SK-N-SH (cell line): ENCODE measurements around the gene ACAD10. TPM values are rescaled to one million over a fixed set of nuclear protein-coding genes. Genes with fewer than 3 reads are reported as not detected.

Experiments used
- CTCF ChIA-PET: fragments of 300-600, 350-600 bp; formaldehyde crosslinking; extraction: SDS; loops from one replicate; lab custom pipeline; 2021; lab: Yijun Ruan, JAX
- POLR2A ChIA-PET: fragments of 350-600 bp; sonication (Branson Sonifier 250); formaldehyde crosslinking; extraction: SDS; loops from one replicate; lab custom pipeline; 2020; ENCODE audit warnings: antibody characterized with exemption, inconsistent platforms; lab: Yijun Ruan, JAX
- DNase-seq: peaks from one replicate; pipeline ENCODE4 v3.0.0; 2012
- H2AFZ ChIP-seq: fragments of 200-600 bp; sonication (generic); 2 replicates; pipeline ENCODE4 v1.8.1; 2016; ENCODE audit warnings: antibody characterized with exemption, mild to moderate bottlenecking, low read depth
- H3F3A ChIP-seq: fragments of 200-600 bp; sonication (generic); replicated peaks from 2 replicates; pipeline ENCODE3; 2016; ENCODE audit warnings: antibody characterized with exemption, mild to moderate bottlenecking; ENCODE audit not compliant: insufficient read depth
- H3K27ac ChIP-seq, 2 experiments: fragments of 200-500 bp in 1 of 2; fragments of 200-600 bp in 1 of 2; sonication (Bioruptor generic) in 1 of 2; sonication (generic), shearing (Covaris generic) in 1 of 2; 2 replicates each; pipeline versions ENCODE4 v1.5.1 to v1.6.1; 2014 to 2016; ENCODE audit warnings: low read depth in 2 of 2, inconsistent platforms in 1 of 2, low read length in 1 of 2, mild to moderate bottlenecking in 1 of 2, mixed read lengths in 1 of 2
- H3K27me3 ChIP-seq: fragments of 200-600 bp; sonication (generic), shearing (Covaris generic); 2 replicates; pipeline ENCODE4 v1.6.1; 2016; ENCODE audit warnings: mixed run types; ENCODE audit not compliant: insufficient read depth
- H3K36me3 ChIP-seq, 2 experiments: fragments of 200-500 bp in 1 of 2; fragments of 200-600 bp in 1 of 2; sonication (Bioruptor generic) in 1 of 2; sonication (generic) in 1 of 2; replicated peaks in 1 of 2; 2 replicates each; pipeline versions ENCODE3 to v1.5.1; 2014 to 2016; ENCODE audit warnings: low read length in 1 of 2, mild to moderate bottlenecking in 1 of 2; ENCODE audit not compliant: insufficient read depth in 2 of 2, control insufficient read depth in 1 of 2
- H3K4me1 ChIP-seq, 2 experiments: fragments of 200-500 bp in 1 of 2; fragments of 200-600 bp in 1 of 2; sonication (Bioruptor generic) in 1 of 2; sonication (generic), shearing (Covaris generic) in 1 of 2; 2 replicates each; pipeline versions ENCODE4 v1.5.1 to v1.6.1; 2014 to 2016; ENCODE audit warnings: low read depth in 1 of 2, low read length in 1 of 2, mixed run types in 1 of 2; ENCODE audit not compliant: insufficient read depth in 2 of 2, control insufficient read depth in 1 of 2
- H3K4me2 ChIP-seq: fragments of 200-600 bp; sonication (generic), shearing (Covaris generic); 2 replicates; pipeline ENCODE4 v1.6.1; 2017; ENCODE audit warnings: mixed run types
- H3K4me3 ChIP-seq, 2 experiments: fragments of 200-500 bp in 1 of 2; fragments of 200-600 bp in 1 of 2; sonication (Bioruptor generic) in 1 of 2; sonication (generic), shearing (Covaris generic) in 1 of 2; 2 replicates each; pipeline versions ENCODE4 v1.5.1 to v1.8.1; 2014 to 2016; ENCODE audit warnings: low read depth in 2 of 2, inconsistent platforms in 1 of 2, low read length in 1 of 2, mild to moderate bottlenecking in 1 of 2, mixed read lengths in 1 of 2, moderate library complexity in 1 of 2
- H3K79me2 ChIP-seq: fragments of 200-600 bp; sonication (generic); 2 replicates; pipeline ENCODE4 v1.8.1; 2017; ENCODE audit warnings: mild to moderate bottlenecking; ENCODE audit not compliant: insufficient read depth
- H3K9ac ChIP-seq: fragments of 200-600 bp; sonication (generic); 2 replicates; pipeline ENCODE4 v1.6.1; 2017; ENCODE audit warnings: mixed run types
- H3K9me2 ChIP-seq: fragments of 200-600 bp; sonication (generic); 2 replicates; pipeline ENCODE4 v1.6.1; 2017; ENCODE audit warnings: mixed run types
- H3K9me3 ChIP-seq: fragments of 200-600 bp; sonication (generic); 2 replicates; pipeline ENCODE4 v1.6.1; 2017; ENCODE audit warnings: mixed run types, mild to moderate bottlenecking, moderate library complexity
- H4K20me1 ChIP-seq: fragments of 200-600 bp; sonication (generic); 2 replicates; pipeline ENCODE4 v1.6.1; 2017; ENCODE audit warnings: mild to moderate bottlenecking, mixed run types; ENCODE audit not compliant: insufficient read depth
- CHD2 ChIP-seq: fragments of 150-350 bp; IDR thresholded peaks from 2 replicates; pipeline ENCODE4 v1.6.1; 2018; ENCODE audit warnings: low read length; ENCODE audit not compliant: partially characterized antibody
- FOSL2 ChIP-seq: IDR thresholded peaks from 2 replicates; pipeline ENCODE4 v1.4.0; 2012; ENCODE audit warnings: low read depth, mild to moderate bottlenecking, moderate library complexity, borderline replicate concordance
- FOXJ3 ChIP-seq: sonication (generic); formaldehyde crosslinking; IDR thresholded peaks from 2 replicates; pipeline ENCODE4 v1.5.1; 2020; ENCODE audit warnings: mild to moderate bottlenecking, missing genetic modification reagents
- JUND ChIP-seq: IDR thresholded peaks from 2 replicates; pipeline ENCODE4 v1.4.0; 2012
- MXI1 ChIP-seq: IDR thresholded peaks from 2 replicates; pipeline ENCODE4 v1.6.1; 2012; ENCODE audit warnings: mild to moderate bottlenecking, low read depth, low read length, improper control_type of control experiment
- NRF1 ChIP-seq: IDR thresholded peaks from 2 replicates; pipeline ENCODE4 v1.6.1; 2012; ENCODE audit warnings: low read depth, mild to moderate bottlenecking, low read length
- POLR2AphosphoS5 ChIP-seq: IDR thresholded peaks from 2 replicates; pipeline ENCODE4 v1.6.1; 2012; ENCODE audit warnings: low read depth, low read length
- TAF1 ChIP-seq: IDR thresholded peaks from 2 replicates; pipeline ENCODE4 v1.6.1; 2012; ENCODE audit warnings: low read depth, mild to moderate bottlenecking, low read length, moderate library complexity, borderline replicate concordance
- WGBS: methylation state at CpG from one replicate; pipeline ENCODE4 v1.1.6; 2017; ENCODE audit warnings: low lambda C conversion rate; 5-methylcytosine and 5-hydroxymethylcytosine counted together
- polyA plus RNA-seq, 3 experiments: library from polyadenylated mRNA; depleted of rRNA; stranded (reverse); fragments of >200 nt; gene quantifications; 2 replicates each; pipeline ENCODE4 v1.2.3, GENCODE V29; 2012
- TF ChIP-seq, protein P1 (sequence below): IDR thresholded peaks from 2 replicates; pipeline ENCODE4 v1.4.0; 2012; ENCODE audit warnings: low read depth, borderline replicate concordance
- TF ChIP-seq, protein P2 (sequence below): fragments of 200-600 bp; sonication (generic); IDR thresholded peaks from 2 replicates; pipeline ENCODE4 v1.6.1; 2017; ENCODE audit warnings: antibody characterized with exemption, mild to moderate bottlenecking, moderate library complexity
- TF ChIP-seq, protein P3 (sequence below): IDR thresholded peaks from 2 replicates; pipeline ENCODE4 v1.4.0; 2012; ENCODE audit warnings: low read depth

ACAD10 gene
- polyA plus RNA-seq, 1 of the 3 experiments (the other 2 are of a cell fraction): 24.6 TPM

DNA sequence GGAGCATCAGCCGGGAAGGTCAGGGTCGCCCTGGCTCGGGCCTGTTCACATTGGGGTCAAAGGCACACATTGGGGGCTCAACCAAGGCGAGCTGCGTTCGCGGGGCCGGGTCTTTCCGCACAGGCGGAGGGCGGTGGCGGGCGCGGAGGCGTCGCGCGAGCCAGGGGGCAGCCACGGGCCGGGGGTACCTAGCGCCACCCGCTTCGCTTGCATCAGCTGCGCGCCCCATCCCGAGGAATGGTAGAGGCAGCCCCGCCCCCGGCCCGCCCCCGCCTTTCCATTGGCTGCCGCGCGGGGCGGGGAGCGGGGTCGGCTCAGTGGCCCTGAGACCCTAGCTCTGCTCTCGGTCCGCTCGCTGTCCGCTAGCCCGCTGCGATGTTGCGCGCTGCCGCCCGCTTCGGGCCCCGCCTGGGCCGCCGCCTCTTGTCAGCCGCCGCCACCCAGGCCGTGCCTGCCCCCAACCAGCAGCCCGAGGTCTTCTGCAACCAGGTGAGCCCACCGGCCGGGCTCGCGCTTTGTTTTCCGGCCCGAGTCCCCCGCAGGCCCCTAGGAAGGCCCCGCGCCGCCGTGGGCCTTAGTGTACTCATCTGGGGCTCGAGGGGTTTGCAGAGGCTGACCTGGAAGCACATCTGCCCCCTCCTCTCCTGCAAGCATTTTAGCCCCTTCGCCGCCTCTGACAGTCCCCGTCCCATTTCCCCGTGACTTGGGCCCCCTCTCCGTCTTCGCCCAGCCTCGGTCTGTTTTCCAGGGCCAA is 80.9 kb downstream of the ACAD10 start, which contains the start of gene ALDH2:
Gene ALDH2 (plus strand): TSS at position 326 of the 754 bp plus-strand sequence. CDS start 50 bp downstream, at position 376.
- peaks cover 0 to 11% of the 10 kb centered on the region in 2 experiments; a peak in 1 of 4 replicates for H3K4me1 ChIP-seq
- no peaks in the 10 kb centered on the region for H3K36me3 ChIP-seq
- peak within 1 kb of the TSS; percentile 92 for H3K4me2 ChIP-seq
- no peaks in the 10 kb centered on the region for H3F3A ChIP-seq
- TF ChIP-seq FOSL2 (no peak), POLR2AphosphoS5 (peak; percentile 30; the same call in 1 of the 2 replicates), JUND (no peak), FOXJ3 (CRISPR knock-in tag) (no peak), TAF1 (0 out of 2 replicates have a peak, but pooled peaks have one; percentile 31), NRF1 (no peak), CHD2 (no peak), MXI1 (peak; percentile 64)
- TF ChIP-seq, protein P1, sequence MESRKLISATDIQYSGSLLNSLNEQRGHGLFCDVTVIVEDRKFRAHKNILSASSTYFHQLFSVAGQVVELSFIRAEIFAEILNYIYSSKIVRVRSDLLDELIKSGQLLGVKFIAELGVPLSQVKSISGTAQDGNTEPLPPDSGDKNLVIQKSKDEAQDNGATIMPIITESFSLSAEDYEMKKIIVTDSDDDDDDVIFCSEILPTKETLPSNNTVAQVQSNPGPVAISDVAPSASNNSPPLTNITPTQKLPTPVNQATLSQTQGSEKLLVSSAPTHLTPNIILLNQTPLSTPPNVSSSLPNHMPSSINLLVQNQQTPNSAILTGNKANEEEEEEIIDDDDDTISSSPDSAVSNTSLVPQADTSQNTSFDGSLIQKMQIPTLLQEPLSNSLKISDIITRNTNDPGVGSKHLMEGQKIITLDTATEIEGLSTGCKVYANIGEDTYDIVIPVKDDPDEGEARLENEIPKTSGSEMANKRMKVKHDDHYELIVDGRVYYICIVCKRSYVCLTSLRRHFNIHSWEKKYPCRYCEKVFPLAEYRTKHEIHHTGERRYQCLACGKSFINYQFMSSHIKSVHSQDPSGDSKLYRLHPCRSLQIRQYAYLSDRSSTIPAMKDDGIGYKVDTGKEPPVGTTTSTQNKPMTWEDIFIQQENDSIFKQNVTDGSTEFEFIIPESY: no peak
- TF ChIP-seq, protein P2, sequence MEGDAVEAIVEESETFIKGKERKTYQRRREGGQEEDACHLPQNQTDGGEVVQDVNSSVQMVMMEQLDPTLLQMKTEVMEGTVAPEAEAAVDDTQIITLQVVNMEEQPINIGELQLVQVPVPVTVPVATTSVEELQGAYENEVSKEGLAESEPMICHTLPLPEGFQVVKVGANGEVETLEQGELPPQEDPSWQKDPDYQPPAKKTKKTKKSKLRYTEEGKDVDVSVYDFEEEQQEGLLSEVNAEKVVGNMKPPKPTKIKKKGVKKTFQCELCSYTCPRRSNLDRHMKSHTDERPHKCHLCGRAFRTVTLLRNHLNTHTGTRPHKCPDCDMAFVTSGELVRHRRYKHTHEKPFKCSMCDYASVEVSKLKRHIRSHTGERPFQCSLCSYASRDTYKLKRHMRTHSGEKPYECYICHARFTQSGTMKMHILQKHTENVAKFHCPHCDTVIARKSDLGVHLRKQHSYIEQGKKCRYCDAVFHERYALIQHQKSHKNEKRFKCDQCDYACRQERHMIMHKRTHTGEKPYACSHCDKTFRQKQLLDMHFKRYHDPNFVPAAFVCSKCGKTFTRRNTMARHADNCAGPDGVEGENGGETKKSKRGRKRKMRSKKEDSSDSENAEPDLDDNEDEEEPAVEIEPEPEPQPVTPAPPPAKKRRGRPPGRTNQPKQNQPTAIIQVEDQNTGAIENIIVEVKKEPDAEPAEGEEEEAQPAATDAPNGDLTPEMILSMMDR: no peak
- TF ChIP-seq, protein P3, sequence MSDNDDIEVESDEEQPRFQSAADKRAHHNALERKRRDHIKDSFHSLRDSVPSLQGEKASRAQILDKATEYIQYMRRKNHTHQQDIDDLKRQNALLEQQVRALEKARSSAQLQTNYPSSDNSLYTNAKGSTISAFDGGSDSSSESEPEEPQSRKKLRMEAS: peak; percentile 16; the same call in 1 of the 2 replicates
- H3K79me2 ChIP-seq: peaks cover 10% of the 10 kb centered on the region; the same call in 1 of the 2 replicates
- no peaks in the 10 kb centered on the region for H3K27me3 ChIP-seq
- H3K4me3 ChIP-seq: peak within 1 kb of the TSS; percentile 66 to 78
- no peaks in the 10 kb centered on the region for H3K9me3 ChIP-seq
- WGBS: 1% methylated on average over 37 of the region's 73 CpGs
- ChIA-PET CTCF (interaction anchor here (0.6 to 2.7 kb wide), 3 partner anchors 14 to 46 kb away, joined by 3 to 12 read pairs (median 9); no protein-coding TSS in a partner anchor), POLR2A (interaction anchor here (0.6 to 1.0 kb wide), 8 partner anchors 9 to 47 kb away, joined by 3 to 5 read pairs (median 4); no protein-coding TSS in a partner anchor)
- H4K20me1 ChIP-seq: no peaks in the 10 kb centered on the region
- H2AFZ ChIP-seq: peak within 1 kb of the TSS; percentile 95; the same call in 1 of the 2 replicates
- peak; percentile 99 for DNase-seq
- H3K9ac ChIP-seq: peak within 1 kb of the TSS; percentile 75
- peak within 1 kb of the TSS; percentile 19 to 28; a peak in 2 of 4 replicates for H3K27ac ChIP-seq
- H3K9me2 ChIP-seq: no peaks in the 10 kb centered on the region
